Measurements from ENCODE around the gene MCF2L. TPM values are rescaled to one million over a fixed set of nuclear protein-coding genes. Genes with fewer than 3 reads are reported as not detected.

Gene MCF2L
- total and polyA plus RNA-seq, 9 of the 15 experiments (the other 6 are each of a cell fraction or from before 2014, with no cell fraction given) = 0.05 to 0.25 (median 0.18) TPM; not detected in 5

- TF ChIP-seq, protein P1, sequence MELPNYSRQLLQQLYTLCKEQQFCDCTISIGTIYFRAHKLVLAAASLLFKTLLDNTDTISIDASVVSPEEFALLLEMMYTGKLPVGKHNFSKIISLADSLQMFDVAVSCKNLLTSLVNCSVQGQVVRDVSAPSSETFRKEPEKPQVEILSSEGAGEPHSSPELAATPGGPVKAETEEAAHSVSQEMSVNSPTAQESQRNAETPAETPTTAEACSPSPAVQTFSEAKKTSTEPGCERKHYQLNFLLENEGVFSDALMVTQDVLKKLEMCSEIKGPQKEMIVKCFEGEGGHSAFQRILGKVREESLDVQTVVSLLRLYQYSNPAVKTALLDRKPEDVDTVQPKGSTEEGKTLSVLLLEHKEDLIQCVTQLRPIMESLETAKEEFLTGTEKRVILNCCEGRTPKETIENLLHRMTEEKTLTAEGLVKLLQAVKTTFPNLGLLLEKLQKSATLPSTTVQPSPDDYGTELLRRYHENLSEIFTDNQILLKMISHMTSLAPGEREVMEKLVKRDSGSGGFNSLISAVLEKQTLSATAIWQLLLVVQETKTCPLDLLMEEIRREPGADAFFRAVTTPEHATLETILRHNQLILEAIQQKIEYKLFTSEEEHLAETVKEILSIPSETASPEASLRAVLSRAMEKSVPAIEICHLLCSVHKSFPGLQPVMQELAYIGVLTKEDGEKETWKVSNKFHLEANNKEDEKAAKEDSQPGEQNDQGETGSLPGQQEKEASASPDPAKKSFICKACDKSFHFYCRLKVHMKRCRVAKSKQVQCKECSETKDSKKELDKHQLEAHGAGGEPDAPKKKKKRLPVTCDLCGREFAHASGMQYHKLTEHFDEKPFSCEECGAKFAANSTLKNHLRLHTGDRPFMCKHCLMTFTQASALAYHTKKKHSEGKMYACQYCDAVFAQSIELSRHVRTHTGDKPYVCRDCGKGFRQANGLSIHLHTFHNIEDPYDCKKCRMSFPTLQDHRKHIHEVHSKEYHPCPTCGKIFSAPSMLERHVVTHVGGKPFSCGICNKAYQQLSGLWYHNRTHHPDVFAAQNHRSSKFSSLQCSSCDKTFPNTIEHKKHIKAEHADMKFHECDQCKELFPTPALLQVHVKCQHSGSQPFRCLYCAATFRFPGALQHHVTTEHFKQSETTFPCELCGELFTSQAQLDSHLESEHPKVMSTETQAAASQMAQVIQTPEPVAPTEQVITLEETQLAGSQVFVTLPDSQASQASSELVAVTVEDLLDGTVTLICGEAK (IDR thresholded peaks at IDR 0.05) = no peak
- TF ChIP-seq, protein P1 (CRISPR knock-in tag; IDR thresholded peaks at IDR 0.05) = no peak
- TF ChIP-seq RBM15 (IDR thresholded peaks at IDR 0.05; ENCODE audit: insufficient read depth, low read length) = no peak
Observed at GRCh38 chr13:113029061-113029445, 60.0 kb downstream of the MCF2L start (continued).

All from K562 (cell line).